ENCODE results near the gene TACC2.

Gene TACC2

DNA sequence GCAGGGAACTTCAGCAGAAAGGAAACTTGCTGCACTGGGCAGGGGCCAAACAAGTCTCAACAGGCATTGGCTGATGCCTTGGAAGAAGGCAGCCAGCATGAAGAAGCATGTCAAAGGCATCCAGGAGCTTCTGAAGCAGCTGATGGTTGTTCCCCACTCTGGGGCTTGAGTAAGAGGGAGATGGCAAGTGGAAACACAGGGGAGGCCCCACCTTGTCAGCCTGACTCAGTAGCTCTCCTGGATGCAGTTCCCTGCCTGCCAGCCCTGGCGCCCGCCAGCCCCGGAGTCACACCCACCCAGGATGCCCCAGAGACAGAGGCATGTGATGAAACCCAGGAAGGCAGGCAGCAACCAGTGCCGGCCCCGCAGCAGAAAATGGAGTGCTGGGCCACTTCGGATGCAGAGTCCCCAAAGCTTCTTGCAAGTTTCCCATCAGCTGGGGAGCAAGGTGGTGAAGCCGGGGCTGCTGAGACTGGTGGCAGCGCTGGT, 96.5 kb downstream of the TACC2 start:
- Histone ChIP-seq H4K20me1 (ENCODE audit: insufficient read depth, low read length) (no peaks in the 10 kb centered on the region), H3K4me3 (ENCODE audit: low read depth in 1 of 2, low read length in 2 of 2) (no peak overlapping the region), H3K4me2 (ENCODE audit: insufficient read depth, low read length) (no peak overlapping the region), H3K27me3 (ENCODE audit: insufficient read depth, low read length, poor library complexity) (peaks cover 5% of the 10 kb centered on the region), H3K9me3 (ENCODE audit: insufficient read depth, low read length, severe bottlenecking) (no peaks in the 10 kb centered on the region), H3K27ac (ENCODE audit: low read length) (no peak overlapping the region), H3K79me2 (ENCODE audit: insufficient read depth, low read length) (no peaks in the 10 kb centered on the region), H3K36me3 (ENCODE audit: insufficient read depth, low read length) (no peaks in the 10 kb centered on the region), H3K4me1 (ENCODE audit: insufficient read depth, low read length) (no peaks in the 10 kb centered on the region), H3K9ac (ENCODE audit: low read depth, low read length) (no peak overlapping the region), H2AFZ (ENCODE audit: low read depth, low read length) (no peak overlapping the region)
- no peak for DNase-seq
- no peak for TF ChIP-seq EZH2 (IDR thresholded peaks at IDR 0.05; ENCODE audit: borderline replicate concordance, low read depth, low read length, severe bottlenecking)
- TF ChIP-seq, protein P1, sequence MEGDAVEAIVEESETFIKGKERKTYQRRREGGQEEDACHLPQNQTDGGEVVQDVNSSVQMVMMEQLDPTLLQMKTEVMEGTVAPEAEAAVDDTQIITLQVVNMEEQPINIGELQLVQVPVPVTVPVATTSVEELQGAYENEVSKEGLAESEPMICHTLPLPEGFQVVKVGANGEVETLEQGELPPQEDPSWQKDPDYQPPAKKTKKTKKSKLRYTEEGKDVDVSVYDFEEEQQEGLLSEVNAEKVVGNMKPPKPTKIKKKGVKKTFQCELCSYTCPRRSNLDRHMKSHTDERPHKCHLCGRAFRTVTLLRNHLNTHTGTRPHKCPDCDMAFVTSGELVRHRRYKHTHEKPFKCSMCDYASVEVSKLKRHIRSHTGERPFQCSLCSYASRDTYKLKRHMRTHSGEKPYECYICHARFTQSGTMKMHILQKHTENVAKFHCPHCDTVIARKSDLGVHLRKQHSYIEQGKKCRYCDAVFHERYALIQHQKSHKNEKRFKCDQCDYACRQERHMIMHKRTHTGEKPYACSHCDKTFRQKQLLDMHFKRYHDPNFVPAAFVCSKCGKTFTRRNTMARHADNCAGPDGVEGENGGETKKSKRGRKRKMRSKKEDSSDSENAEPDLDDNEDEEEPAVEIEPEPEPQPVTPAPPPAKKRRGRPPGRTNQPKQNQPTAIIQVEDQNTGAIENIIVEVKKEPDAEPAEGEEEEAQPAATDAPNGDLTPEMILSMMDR (IDR thresholded peaks at IDR 0.05; ENCODE audit: borderline replicate concordance, extremely low read depth, low read length, poor library complexity, severe bottlenecking): no peak
- ATAC-seq (ENCODE audit: insufficient read depth, low read depth): no peak

DNA sequence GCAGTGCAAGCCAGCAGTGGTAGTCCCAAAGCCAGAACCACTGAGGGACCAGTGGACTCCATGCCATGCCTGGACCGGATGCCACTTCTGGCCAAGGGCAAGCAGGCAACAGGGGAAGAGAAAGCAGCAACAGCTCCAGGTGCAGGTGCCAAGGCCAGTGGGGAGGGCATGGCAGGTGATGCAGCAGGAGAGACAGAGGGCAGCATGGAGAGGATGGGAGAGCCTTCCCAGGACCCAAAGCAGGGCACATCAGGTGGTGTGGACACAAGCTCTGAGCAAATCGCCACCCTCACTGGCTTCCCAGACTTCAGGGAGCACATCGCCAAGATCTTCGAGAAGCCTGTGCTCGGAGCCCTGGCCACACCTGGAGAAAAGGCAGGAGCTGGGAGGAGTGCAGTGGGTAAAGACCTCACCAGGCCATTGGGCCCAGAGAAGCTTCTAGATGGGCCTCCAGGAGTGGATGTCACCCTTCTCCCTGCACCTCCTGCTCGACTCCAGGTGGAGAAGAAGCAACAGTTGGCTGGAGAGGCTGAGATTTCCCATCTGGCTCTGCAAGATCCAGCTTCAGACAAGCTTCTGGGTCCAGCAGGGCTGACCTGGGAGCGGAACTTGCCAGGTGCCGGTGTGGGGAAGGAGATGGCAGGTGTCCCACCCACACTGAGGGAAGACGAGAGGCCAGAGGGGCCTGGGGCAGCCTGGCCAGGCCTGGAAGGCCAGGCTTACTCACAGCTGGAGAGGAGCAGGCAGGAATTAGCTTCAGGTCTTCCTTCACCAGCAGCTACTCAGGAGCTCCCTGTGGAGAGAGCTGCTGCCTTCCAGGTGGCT, 97.7 kb downstream of the TACC2 start:
- H3K4me1 ChIP-seq (ENCODE audit: insufficient read depth, low read length): no peaks in the 10 kb centered on the region
- H3K9me3 ChIP-seq (ENCODE audit: insufficient read depth, low read length, severe bottlenecking): no peaks in the 10 kb centered on the region
- no peaks in the 10 kb centered on the region for H3K36me3 ChIP-seq (ENCODE audit: insufficient read depth, low read length)
- H2AFZ ChIP-seq (ENCODE audit: low read depth, low read length): no peak overlapping the region
- ATAC-seq (ENCODE audit: insufficient read depth, low read depth) (no peak), DNase-seq (no peak)
- no peak overlapping the region for H3K9ac ChIP-seq (ENCODE audit: low read depth, low read length)
- H3K79me2 ChIP-seq (ENCODE audit: insufficient read depth, low read length): no peaks in the 10 kb centered on the region
- TF ChIP-seq, protein P1 (IDR thresholded peaks at IDR 0.05; ENCODE audit: borderline replicate concordance, extremely low read depth, low read length, poor library complexity, severe bottlenecking): no peak
- TF ChIP-seq EZH2 (IDR thresholded peaks at IDR 0.05; ENCODE audit: borderline replicate concordance, low read depth, low read length, severe bottlenecking): no peak
- no peaks in the 10 kb centered on the region for H4K20me1 ChIP-seq (ENCODE audit: insufficient read depth, low read length)
- no peak overlapping the region for H3K4me2 ChIP-seq (ENCODE audit: insufficient read depth, low read length)
- no peak overlapping the region for H3K27ac ChIP-seq (ENCODE audit: low read length)
- H3K4me3 ChIP-seq (ENCODE audit: low read depth in 1 of 2, low read length in 2 of 2): no peak overlapping the region
- peaks cover 5% of the 10 kb centered on the region for H3K27me3 ChIP-seq (ENCODE audit: insufficient read depth, low read length, poor library complexity)

DNA sequence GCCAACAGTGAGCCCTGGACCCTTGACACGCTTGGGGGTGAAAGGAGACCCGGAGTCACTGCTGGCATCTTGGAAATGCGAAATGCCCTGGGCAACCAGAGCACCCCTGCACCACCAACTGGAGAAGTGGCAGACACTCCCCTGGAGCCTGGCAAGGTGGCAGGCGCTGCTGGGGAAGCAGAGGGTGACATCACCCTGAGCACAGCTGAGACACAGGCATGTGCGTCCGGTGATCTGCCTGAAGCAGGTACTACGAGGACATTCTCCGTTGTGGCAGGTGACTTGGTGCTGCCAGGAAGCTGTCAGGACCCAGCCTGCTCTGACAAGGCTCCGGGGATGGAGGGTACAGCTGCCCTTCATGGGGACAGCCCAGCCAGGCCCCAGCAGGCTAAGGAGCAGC, 98.5 kb downstream of the TACC2 start:
- H4K20me1 ChIP-seq (ENCODE audit: insufficient read depth, low read length): no peaks in the 10 kb centered on the region
- no peaks in the 10 kb centered on the region for H3K79me2 ChIP-seq (ENCODE audit: insufficient read depth, low read length)
- H3K4me3 ChIP-seq (ENCODE audit: low read depth in 1 of 2, low read length in 2 of 2): no peak overlapping the region
- TF ChIP-seq, protein P1 (IDR thresholded peaks at IDR 0.05; ENCODE audit: borderline replicate concordance, extremely low read depth, low read length, poor library complexity, severe bottlenecking): no peak
- no peak for TF ChIP-seq EZH2 (IDR thresholded peaks at IDR 0.05; ENCODE audit: borderline replicate concordance, low read depth, low read length, severe bottlenecking)
- no peak overlapping the region for H2AFZ ChIP-seq (ENCODE audit: low read depth, low read length)
- no peak for DNase-seq
- no peak overlapping the region for H3K4me2 ChIP-seq (ENCODE audit: insufficient read depth, low read length)
- no peak for ATAC-seq (ENCODE audit: insufficient read depth, low read depth)
- H3K4me1 ChIP-seq (ENCODE audit: insufficient read depth, low read length): no peaks in the 10 kb centered on the region
- H3K27me3 ChIP-seq (ENCODE audit: insufficient read depth, low read length, poor library complexity): peaks cover 5% of the 10 kb centered on the region
- no peak overlapping the region for H3K27ac ChIP-seq (ENCODE audit: low read length)
- no peak overlapping the region for H3K9ac ChIP-seq (ENCODE audit: low read depth, low read length)
- no peaks in the 10 kb centered on the region for H3K9me3 ChIP-seq (ENCODE audit: insufficient read depth, low read length, severe bottlenecking)
- no peaks in the 10 kb centered on the region for H3K36me3 ChIP-seq (ENCODE audit: insufficient read depth, low read length)

Data from DND-41 (cell line).